Measurements from ENCODE around the gene FMNL1. TPM values are rescaled to one million over a fixed set of nuclear protein-coding genes. Genes with fewer than 3 reads are reported as not detected.
"Not testable (repeated sequence)": the region's sequence is repeated elsewhere in the genome, so short reads cannot be mapped to it uniquely, and the experiment has no call there.

The FMNL1 gene
- 10 to 100 TPM in 1 of 2 donors, 1 to 10 TPM in 1; 5.4 to 12.2 TPM for total RNA-seq
- long read RNA-seq, partial matches to known transcripts, result 1 of 1 reads
- long read RNA-seq, other reads (novel, unspliced or antisense), result 0 of 1 reads

- ATAC-seq (peak; percentile 30), DNase-seq (peak in 1 of 2 donors; percentile 75)
- intact Hi-C loops (cut with DNase I, micrococcal nuclease), result no loop called here
These were observed at the start of gene FMNL1 for GRCh38 chr17:45221081-45222013. Gene FMNL1 (plus strand): TSS chr17:45221885. CDS start chr17:45222125, 240 bp downstream.

GRCh38 chr17:45172232-45172540, 49.5 kb upstream of the FMNL1 start:
- ATAC-seq (no peak), DNase-seq (no peak)
- intact Hi-C loops (cut with DNase I, micrococcal nuclease), result no loop called here

- DNase-seq, result peak; percentile 71 to 81
- ATAC-seq, result peak; percentile 73
- intact Hi-C loops (cut with DNase I, micrococcal nuclease), result no loop called here
These were observed 49.0 kb upstream of the FMNL1 start for GRCh38 chr17:45172541-45173286.

GRCh38 chr17:45175759-45176115, 45.9 kb upstream of the FMNL1 start:
- intact Hi-C loops (cut with DNase I, micrococcal nuclease), result no loop called here
- no peak for DNase-seq
- ATAC-seq, result no peak

- DNase-seq (no peak), ATAC-seq (no peak)
- intact Hi-C loops (cut with DNase I, micrococcal nuclease), result no loop called here
These were observed 44.1 kb upstream of the FMNL1 start for GRCh38 chr17:45177563-45177962.

GRCh38 chr17:45184144-45184543, 37.5 kb upstream of the FMNL1 start:
- intact Hi-C loops (cut with DNase I, micrococcal nuclease), result no loop called here
- no peak for DNase-seq
- no peak for ATAC-seq

- intact Hi-C loops (cut with DNase I, micrococcal nuclease), result no loop called here
- peak; percentile 61 for ATAC-seq
- no peak for DNase-seq
These were observed 34.8 kb upstream of the FMNL1 start for GRCh38 chr17:45186801-45187354.

- ATAC-seq (no peak), DNase-seq (no peak)
- intact Hi-C loops (cut with DNase I, micrococcal nuclease), result no loop called here
These were observed 32.7 kb upstream of the FMNL1 start for GRCh38 chr17:45189009-45189408.

GRCh38 chr17:45190503-45191255, 31.0 kb upstream of the FMNL1 start:
- intact Hi-C loops (cut with DNase I, micrococcal nuclease), result loop anchor here in 1 of 2 donors (10.0 kb wide), 1 partner anchor 56 kb away; the partner anchor contains the start of genes ACBD4 and PLCD3
- peak; percentile 45 for ATAC-seq
- DNase-seq, result no peak

- no peak for DNase-seq
- no peak for ATAC-seq
- intact Hi-C loops (cut with DNase I, micrococcal nuclease), result loop anchor here (5.0 to 10.0 kb wide), 2 partner anchors 58 to 61 kb away; partner anchors contain the start of genes ACBD4 (in 2 of the 2) and PLCD3 (in 1 of the 2)
These were observed 26.3 kb upstream of the FMNL1 start for GRCh38 chr17:45195424-45195823.

- ATAC-seq, result no peak
- intact Hi-C loops (cut with DNase I, micrococcal nuclease), result loop anchor here (5.0 to 10.0 kb wide), 2 partner anchors 60 to 62 kb away; partner anchors contain the start of genes ACBD4 (in 2 of the 2) and PLCD3 (in 1 of the 2)
- DNase-seq, result no peak
These were observed 24.6 kb upstream of the FMNL1 start for GRCh38 chr17:45197108-45197507.

GRCh38 chr17:45197555-45198334, 23.9 kb upstream of the FMNL1 start:
- ATAC-seq (peak; percentile 99), DNase-seq (peak; percentile 86 to 93)
- intact Hi-C loops (cut with DNase I, micrococcal nuclease), result loop anchor here (5.0 to 10.0 kb wide), 2 partner anchors 60 to 63 kb away; partner anchors contain the start of genes ACBD4 (in 2 of the 2) and PLCD3 (in 1 of the 2)

- intact Hi-C loops (cut with DNase I, micrococcal nuclease), result no loop called here
- DNase-seq (no peak), ATAC-seq (no peak)
These were observed 21.0 kb upstream of the FMNL1 start for GRCh38 chr17:45200701-45201100.

- DNase-seq, result no peak
- intact Hi-C loops (cut with DNase I, micrococcal nuclease), result no loop called here
- ATAC-seq, result no peak
These were observed 20.2 kb upstream of the FMNL1 start for GRCh38 chr17:45201457-45201856.

- intact Hi-C loops (cut with DNase I, micrococcal nuclease); DNase-seq; ATAC-seq: not testable (repeated sequence)
These were observed 19.8 kb upstream of the FMNL1 start for GRCh38 chr17:45201880-45202279.

GRCh38 chr17:45218895-45219661, 2.6 kb upstream of the FMNL1 start:
- peak; percentile 84 for ATAC-seq
- DNase-seq, result peak; percentile 64 to 93
- intact Hi-C loops (cut with DNase I, micrococcal nuclease), result loop anchor here (5.0 to 10.0 kb wide), 2 partner anchors 166 to 168 kb away; no protein-coding TSS in a partner anchor

- intact Hi-C loops (cut with DNase I, micrococcal nuclease), result no loop called here
- no peak for DNase-seq
- no peak for ATAC-seq
These were observed 1.6 kb upstream of the FMNL1 start for GRCh38 chr17:45220079-45220478.
